NOMO-1 (cell line): ENCODE data around the gene TPRG1L.

Source experiments
- DNase-seq, 2 experiments: peaks; one replicate each; lab custom pipeline; 2025; ENCODE audit not compliant: unreplicated experiment in 2 of 2; lab: John Stamatoyannopoulos, UW

TPRG1L gene

DNA sequence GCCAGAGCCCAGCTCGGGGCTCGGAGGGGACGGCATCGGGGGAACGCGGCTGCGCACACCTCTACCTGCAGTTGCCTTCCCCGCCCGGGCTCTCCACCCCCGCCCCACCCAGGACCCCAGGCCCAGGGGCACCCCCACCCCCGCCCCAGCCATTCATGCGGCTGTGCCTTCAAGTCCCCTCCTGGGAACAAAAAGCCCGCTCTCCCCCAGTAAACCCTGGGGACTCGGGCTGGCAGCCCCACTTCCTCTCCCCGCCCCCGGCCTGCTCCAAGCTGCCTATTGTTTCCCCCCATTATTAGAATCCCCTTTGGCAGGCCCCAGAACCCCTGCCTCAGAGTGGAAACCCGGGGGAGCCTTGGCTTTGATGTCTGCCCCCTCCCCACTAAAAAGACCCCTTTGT lies 31.5 kb upstream of the TPRG1L start:
- no peak for DNase-seq

GRCh38 chr1:3593745-3594144 lies 31.1 kb upstream of the TPRG1L start:
- no peak for DNase-seq

DNA sequence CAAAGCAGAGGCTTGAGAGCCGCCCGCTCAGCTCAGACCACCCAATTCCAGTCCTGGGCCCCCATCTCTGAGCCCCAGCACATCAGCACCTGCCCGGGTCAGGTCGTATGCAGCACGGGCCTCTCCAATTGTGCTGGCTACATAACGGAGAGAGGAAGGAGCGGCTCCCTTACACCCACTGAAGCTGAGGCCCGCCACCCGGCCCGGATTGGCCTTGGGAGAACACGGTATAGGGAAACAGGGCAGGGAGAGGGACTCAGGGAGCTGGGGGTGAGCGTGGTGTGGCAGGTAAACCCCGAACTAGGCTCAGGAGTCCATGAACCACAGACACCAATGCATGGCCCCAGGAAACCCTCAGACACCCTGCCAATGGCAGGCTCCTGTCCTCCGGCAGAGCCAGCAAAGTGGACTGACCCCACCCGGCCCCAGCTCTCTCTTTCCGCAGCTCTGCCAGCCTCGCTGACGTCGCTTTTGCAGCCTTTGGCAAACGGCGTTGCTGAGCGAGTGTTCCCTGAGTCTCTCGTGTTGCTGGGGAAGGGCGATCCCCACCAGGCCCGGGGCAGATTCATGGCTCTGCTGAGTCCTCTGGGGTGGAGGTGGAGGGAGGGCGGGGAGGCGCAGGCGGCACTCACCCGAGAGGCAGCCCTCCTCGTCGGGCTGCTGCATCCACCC lies 30.0 kb upstream of the TPRG1L start:
- no peak for DNase-seq

- DNase-seq = no peak
Measured at GRCh38 chr1:3595949-3596348, 28.9 kb upstream of the TPRG1L start.

DNA sequence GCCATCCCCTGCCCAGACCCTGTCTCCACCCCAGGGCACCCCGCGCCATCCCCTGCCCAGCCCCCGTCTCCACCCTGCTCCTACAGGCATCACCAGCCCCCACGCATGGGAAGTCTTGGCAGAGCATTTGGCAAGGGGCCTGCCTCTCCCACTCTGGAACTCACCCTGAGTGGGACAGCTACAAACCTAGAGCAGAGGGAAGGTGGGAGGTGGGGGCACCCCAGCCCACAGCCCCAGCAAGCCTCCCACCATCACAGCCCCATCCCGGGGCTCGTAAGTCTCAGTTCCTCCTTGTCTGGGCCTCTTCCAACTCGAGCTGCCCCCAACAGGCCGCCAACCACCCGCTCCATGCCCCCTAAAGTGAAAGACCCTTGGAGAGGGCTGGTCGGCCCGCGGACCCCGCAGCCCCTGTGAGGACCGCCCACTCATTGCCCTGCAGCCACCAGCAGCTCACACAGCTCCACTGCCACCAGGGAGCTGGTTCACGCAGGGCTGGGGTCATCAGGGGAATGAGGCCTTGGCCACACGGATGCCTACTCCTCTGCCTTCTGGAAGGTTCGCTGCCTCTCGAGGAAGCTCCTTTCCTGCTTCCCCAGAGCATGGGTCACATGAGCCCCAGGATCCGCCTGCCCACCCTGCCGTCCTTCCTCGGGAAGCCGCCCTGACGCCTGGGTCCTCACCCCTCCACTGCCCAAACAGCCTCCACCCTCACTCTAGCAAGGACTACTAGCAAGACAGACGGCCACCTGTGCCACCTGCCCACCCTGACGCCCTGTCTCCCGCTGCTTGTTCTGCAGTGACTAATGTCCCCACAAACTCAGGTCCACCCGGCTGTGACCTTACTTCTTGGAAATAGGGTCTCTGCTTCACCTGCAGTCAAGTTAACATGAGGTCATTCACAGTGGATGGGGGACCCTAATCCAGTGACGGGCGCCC lies 27.9 kb upstream of the TPRG1L start:
- no peak for DNase-seq

GRCh38 chr1:3597599-3597964 lies 27.2 kb upstream of the TPRG1L start:
- no peak for DNase-seq

DNA sequence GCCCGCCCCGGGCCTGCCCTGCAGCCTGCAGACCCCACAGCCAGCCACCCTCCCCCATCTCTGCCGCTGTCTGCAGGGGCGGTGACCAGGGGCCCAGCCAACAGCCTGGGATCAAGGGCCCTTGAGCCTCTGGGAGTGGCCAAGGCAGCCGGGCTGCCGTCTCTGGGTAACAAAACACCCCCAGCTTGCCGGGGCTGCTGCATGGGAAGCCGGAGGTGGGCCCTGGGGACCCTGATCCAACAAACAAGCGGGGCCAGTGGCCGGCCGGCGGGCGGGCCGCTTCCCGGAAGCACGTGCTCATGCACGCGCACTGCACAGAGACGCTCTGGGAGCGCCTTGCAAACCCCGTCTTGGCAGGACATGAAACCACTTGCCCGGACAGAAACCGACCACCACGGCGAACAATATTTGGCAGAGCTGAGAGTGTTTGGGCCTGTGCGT lies 26.7 kb upstream of the TPRG1L start:
- no peak for DNase-seq

DNA sequence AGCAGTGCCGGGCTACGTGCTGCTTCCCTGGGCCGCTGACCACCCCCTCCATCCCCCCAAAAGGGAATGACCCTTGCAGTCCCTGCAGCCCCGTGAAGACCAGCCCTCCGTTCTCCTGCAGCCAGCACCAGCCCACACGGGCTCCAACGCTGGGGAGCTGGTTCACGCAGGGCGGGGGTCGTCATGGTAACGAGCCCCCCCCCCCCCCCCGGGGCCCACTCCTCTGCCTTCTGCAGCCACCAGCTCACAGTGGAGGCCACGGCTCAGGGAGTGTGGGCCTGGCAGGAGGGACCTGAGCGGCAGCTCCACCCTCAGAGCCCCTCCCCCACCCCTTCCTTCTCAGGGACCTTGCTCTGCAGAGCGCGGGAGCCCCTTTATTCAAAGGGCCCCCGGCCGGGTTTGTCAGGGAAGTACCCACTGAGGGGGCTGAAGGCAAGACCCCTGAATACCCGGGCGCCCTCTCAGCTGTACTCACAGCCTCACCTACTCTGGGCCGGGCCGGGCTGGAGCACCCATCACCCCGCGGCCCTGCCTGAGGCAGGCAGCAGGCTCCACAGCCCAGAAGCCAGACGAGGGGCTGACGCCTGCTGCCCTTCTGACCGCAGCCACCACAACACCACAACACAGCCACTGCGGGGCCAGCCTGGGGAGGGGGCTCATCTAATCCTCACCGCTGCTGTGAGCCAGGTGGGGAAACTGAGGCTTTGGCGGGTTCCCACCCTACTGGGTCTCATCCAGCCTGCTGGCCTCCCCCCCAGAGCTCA lies 26.1 kb upstream of the TPRG1L start:
- no peak for DNase-seq

DNA sequence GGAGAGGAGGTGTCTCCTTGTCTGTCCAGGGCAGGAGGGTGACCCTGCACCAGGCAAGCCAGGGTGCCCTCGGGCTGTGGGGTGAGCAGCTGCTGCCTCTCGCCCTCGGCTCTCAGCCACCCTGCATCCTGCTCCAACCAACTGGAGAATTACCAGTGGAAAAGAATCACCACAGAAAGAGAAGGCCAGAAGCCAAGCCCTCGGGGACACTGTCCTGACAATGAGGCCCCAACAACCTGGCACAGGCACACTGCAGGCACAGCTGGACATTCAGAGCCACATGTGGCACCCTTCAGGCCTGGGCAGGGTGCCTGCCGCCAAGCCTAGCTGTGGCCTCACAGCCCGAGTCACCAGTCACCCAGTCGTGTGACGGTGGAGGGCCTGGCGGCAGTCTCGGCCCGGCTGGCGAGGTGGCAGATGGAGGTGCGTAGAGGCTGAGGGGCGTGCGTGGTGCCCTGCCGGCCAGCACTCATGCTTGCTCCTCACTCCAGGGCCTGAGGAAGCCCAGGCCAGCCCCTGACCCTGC lies 25.5 kb upstream of the TPRG1L start:
- DNase-seq = no peak

- no peak for DNase-seq
Measured at GRCh38 chr1:3599816-3600215, 25.0 kb upstream of the TPRG1L start.

- DNase-seq = no peak
Measured at GRCh38 chr1:3600354-3600753, 24.5 kb upstream of the TPRG1L start.

- DNase-seq = no peak
Measured at GRCh38 chr1:3601743-3602142, 23.1 kb upstream of the TPRG1L start.

- no peak for DNase-seq
Measured at GRCh38 chr1:3602375-3602774, 22.4 kb upstream of the TPRG1L start.

DNA sequence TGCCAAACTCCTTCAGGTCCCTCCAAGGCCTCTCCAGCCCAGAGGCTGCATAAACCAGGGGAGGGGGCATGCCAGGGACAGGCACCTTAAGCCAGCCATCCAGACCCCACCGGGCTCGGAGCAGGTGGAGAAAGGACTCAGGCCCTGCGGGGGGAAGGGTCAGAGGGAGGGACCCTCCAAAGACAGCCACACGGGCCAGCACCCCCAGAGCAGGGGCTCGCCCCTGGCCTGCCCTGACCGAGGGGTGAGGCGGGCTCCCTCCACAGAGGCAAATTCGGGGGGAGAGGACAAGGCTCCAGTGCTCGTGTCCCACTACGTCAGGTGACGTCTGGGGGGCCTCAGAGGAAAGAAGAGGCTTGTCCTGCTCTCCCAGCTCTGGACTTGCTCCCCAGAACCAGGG lies 21.7 kb upstream of the TPRG1L start:
- no peak for DNase-seq

DNA sequence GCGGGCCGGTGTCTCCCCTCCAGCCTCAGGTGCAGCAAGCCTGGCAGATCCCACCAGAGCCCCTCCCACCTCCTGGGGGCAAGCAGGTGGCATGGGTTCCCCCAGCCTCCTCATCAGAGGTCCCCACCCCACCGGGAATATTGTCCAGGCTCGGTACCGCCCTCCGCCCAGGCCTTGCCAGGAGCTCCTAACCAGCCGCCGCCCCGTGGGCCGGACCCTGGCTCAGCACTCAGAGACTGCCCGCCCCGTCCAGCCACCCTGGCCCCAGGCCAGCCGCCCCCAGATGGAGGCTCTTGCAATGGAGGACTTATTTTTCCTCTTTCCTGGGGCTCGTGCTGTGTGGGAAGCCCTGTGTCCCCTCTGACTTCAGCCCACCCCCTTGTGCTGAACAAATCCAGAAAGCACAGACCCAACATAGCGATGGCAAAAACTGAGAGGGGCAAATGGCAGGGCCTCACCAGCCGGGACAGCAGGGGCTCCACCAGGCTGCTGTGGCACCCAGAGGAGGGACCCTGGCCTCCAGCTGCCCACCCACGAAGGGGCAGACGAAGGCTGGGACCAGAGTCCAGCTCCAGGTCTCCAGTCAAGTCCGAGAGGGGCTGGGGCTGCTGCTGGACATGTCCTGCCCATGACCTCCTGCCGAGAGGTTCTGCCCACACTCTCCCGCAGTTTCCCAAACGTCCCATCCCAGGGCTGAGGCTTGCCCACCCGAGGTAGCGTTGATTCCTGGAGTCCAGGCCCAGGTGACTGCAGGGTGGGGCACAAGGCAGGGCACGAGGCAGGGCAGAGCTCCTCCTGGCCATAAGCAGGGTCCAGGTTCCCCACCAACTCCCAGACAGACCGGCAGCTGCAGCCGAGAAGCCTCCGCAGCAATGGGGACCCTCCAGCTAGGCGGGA lies 21.0 kb upstream of the TPRG1L start:
- DNase-seq = no peak

DNA sequence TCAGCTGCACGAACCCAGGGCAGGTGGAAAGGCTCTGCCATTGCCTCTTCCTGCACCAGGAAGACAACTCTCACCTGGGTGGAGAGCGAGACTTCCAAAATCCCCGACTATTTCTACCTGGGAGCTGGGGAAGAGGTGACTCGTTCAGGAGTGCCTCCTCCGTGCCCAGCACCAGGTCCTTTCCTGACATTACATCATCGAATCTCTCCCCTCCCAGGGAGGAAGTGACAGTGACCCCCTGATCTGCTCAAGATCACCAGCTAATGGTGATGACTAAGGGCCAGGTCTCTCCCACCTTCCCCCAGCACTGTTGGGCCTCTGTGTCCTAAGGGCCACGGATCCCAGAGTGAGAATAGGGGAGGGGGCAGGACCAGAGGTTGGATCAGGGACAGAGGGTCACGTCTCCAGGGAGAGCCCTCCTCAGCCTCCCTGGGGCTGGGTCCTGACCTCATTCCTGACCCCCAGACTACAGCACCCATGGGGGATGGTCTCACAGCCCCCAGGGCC lies 20.3 kb upstream of the TPRG1L start:
- no peak for DNase-seq

DNA sequence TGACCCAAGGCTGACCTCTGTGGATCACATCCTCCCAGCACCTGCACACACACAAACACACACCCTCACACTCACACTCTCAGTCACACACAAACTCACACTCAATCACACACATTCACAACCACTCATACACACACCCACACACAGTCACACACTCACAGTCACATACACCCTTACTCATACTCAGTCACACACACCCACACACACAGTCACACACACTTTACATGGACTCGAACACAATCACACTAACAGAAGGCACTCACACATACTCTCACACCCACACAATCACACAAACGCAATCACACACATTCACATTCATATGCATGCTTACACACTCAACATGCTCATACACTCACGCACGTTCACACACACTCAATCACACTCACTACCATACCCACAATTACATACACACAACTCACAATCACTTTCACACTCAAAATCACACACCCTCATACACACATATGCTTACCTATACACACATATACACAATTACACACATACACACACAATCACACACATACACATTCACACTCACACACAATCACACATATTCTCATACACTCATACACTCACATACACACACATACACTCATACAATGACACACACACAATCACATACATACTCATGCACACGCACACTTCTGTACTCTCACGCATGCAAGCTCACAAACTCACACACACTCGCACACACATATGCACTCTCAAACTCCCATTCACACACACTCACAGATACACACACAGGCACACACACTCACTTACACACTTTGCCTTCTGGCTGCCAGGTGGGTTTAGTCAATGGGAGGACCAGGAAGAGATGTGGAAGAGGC lies 19.6 kb upstream of the TPRG1L start:
- no peak for DNase-seq

GRCh38 chr1:3606779-3607702 lies 17.8 kb upstream of the TPRG1L start:
- no peak for DNase-seq
